ENCODE measurements around the gene TRAPPC14. TPM values are rescaled to one million over a fixed set of nuclear protein-coding genes. Genes with fewer than 3 reads are reported as not detected.

The TRAPPC14 gene
- total and polyA plus RNA-seq, 9 of the 15 experiments (the other 6 are each of a cell fraction or from before 2014, with no cell fraction given): 0.42 to 45.9 (median 18.2) TPM

DNA sequence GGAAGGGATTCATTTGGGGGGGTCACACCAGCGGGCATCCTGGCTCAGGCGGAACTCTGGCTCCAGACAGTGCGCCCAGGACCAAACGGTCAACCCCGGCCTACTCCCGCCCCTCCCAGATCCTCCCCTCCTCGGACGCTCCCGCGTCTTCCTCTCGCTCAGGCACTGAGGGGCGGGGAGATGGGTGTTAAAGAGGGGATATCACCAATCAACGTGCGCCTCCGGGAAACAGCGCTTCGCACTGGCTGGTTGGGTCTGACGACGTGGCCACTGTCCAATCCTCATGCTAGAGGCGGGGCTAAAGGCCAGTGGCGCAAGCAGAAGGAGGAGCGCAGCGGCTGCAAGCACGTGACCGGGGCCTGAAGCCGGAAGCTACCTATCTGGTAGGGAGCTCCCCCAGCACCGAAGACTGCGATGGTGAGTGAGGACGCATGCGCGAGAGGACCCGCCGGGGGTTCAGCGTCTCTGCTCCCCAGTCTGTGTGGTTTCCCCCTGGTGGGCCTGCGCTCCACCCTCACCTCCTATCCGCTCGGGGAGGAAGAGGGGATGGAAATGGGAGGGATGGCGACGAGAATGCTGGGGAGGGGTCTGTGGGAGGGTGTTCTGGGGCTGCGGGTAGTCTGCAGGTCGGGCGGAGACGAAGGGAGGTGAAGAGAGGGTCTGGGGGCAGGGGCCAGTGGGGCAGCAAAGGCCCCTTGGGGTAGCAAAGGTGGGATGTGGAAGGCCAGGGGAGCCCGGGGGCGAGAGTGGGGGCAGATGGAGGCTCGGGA lies 9.8 kb downstream of the TRAPPC14 start, which contains the start of gene LAMTOR4 (continued):
- TF ChIP-seq, protein P1, sequence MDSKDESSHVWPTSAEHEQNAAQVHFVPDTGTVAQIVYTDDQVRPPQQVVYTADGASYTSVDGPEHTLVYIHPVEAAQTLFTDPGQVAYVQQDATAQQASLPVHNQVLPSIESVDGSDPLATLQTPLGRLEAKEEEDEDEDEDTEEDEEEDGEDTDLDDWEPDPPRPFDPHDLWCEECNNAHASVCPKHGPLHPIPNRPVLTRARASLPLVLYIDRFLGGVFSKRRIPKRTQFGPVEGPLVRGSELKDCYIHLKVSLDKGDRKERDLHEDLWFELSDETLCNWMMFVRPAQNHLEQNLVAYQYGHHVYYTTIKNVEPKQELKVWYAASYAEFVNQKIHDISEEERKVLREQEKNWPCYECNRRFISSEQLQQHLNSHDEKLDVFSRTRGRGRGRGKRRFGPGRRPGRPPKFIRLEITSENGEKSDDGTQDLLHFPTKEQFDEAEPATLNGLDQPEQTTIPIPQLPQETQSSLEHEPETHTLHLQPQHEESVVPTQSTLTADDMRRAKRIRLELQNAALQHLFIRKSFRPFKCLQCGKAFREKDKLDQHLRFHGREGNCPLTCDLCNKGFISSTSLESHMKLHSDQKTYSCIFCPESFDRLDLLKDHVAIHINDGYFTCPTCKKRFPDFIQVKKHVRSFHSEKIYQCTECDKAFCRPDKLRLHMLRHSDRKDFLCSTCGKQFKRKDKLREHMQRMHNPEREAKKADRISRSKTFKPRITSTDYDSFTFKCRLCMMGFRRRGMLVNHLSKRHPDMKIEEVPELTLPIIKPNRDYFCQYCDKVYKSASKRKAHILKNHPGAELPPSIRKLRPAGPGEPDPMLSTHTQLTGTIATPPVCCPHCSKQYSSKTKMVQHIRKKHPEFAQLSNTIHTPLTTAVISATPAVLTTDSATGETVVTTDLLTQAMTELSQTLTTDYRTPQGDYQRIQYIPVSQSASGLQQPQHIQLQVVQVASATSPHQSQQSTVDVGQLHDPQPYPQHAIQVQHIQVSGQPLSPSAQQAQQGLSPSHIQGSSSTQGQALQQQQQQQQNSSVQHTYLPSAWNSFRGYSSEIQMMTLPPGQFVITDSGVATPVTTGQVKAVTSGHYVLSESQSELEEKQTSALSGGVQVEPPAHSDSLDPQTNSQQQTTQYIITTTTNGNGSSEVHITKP (IDR thresholded peaks at IDR 0.05; ENCODE audit: partially characterized antibody): peak; percentile 8
- 0 out of 2 replicates have a peak, but pooled peaks have one; percentile 29 for TF ChIP-seq TCF7L2 (IDR thresholded peaks at IDR 0.05; ENCODE audit: low read depth, low read length)
- no peak for TF ChIP-seq TEAD2 (tag; IDR thresholded peaks at IDR 0.05)
- TF ChIP-seq, protein P2, sequence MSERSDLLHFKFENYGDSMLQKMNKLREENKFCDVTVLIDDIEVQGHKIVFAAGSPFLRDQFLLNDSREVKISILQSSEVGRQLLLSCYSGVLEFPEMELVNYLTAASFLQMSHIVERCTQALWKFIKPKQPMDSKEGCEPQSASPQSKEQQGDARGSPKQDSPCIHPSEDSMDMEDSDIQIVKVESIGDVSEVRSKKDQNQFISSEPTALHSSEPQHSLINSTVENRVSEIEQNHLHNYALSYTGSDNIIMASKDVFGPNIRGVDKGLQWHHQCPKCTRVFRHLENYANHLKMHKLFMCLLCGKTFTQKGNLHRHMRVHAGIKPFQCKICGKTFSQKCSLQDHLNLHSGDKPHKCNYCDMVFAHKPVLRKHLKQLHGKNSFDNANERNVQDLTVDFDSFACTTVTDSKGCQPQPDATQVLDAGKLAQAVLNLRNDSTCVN (CRISPR knock-in tag; IDR thresholded peaks at IDR 0.05): peak; percentile 93
- peak; percentile 43; the same call in 1 of the 2 replicates for TF ChIP-seq POLR2H (tag; IDR thresholded peaks at IDR 0.05; ENCODE audit: low read depth)
- peak; percentile 93; the same call in 1 of the 2 replicates for TF ChIP-seq PHF8 (IDR thresholded peaks at IDR 0.05; ENCODE audit: borderline replicate concordance, low read length)
- TF ChIP-seq NFYB (IDR thresholded peaks at IDR 0.05; ENCODE audit: extremely low read depth, insufficient read length): peak; percentile 85
- TF ChIP-seq TARDBP (IDR thresholded peaks at IDR 0.05): no peak
- TF ChIP-seq, protein P3, sequence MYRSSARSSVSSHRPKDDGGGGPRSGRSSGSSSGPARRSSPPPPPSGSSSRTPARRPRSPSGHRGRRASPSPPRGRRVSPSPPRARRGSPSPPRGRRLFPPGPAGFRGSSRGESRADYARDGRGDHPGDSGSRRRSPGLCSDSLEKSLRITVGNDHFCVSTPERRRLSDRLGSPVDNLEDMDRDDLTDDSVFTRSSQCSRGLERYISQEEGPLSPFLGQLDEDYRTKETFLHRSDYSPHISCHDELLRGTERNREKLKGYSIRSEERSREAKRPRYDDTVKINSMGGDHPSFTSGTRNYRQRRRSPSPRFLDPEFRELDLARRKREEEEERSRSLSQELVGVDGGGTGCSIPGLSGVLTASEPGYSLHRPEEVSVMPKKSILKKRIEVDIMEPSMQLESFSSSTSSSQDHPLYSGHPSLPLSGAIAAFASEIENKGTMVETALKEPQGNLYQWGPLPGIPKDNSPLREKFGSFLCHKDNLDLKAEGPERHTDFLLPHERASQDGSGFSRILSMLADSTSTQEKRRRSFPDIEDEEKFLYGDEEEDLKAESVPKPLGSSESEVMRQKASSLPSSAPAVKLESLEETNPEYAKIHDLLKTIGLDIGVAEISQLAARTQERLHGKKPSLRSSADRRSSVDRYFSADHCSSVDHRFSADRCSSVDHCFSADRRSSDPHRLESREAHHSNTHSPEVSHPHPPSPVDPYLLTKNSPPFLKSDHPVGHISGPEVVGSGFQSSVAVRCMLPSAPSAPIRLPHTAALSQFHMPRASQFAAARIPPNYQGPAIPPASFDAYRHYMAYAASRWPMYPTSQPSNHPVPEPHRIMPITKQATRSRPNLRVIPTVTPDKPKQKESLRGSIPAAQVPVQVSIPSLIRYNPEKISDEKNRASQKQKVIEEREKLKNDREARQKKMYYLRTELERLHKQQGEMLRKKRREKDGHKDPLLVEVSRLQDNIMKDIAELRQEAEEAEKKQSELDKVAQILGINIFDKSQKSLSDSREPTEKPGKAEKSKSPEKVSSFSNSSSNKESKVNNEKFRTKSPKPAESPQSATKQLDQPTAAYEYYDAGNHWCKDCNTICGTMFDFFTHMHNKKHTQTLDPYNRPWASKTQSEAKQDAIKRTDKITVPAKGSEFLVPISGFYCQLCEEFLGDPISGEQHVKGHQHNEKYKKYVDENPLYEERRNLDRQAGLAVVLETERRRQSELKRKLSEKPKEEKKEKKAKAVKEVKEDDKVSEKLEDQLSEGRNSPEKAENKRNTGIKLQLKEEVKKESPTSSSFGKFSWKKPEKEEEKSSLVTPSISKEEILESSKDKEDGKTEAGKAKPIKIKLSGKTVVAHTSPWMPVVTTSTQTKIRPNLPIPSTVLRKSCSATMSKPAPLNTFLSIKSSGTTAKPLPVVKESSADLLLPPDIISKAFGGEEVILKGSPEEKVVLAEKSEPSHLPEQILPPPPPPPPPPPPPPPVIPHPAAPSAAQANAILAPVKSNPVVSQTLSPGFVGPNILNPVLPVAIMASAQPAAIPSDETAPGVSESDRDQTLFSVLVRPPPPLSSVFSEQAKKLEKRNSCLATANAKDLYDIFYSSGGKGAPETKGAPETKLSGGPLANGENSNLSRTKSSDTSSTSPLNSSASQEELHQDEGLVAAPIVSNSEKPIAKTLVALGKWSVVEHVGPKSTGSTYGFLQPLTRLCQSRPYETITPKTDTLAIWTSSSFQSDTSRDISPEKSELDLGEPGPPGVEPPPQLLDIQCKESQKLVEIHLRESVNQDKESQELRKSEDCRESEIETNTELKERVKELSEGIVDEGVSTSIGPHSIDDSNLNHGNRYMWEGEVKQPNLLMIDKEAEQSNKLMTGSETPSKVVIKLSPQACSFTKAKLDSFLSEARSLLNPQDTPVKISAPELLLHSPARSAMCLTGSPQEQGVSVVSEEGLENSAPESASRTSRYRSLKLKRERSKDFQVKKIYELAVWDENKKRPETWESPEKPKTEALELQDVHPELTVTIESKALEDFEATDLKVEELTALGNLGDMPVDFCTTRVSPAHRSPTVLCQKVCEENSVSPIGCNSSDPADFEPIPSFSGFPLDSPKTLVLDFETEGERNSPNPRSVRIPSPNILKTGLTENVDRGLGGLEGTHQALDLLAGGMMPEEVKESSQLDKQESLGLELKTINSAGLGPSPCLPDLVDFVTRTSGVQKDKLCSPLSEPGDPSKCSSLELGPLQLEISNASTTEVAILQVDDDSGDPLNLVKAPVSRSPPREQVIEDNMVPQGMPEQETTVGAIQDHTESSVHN (IDR thresholded peaks at IDR 0.05; ENCODE audit: borderline replicate concordance in 1 of 2, low read depth in 1 of 2): no peak
- peak; percentile 16; the same call in 1 of the 2 replicates for TF ChIP-seq LEF1 (IDR thresholded peaks at IDR 0.05)
- TF ChIP-seq, protein P4, sequence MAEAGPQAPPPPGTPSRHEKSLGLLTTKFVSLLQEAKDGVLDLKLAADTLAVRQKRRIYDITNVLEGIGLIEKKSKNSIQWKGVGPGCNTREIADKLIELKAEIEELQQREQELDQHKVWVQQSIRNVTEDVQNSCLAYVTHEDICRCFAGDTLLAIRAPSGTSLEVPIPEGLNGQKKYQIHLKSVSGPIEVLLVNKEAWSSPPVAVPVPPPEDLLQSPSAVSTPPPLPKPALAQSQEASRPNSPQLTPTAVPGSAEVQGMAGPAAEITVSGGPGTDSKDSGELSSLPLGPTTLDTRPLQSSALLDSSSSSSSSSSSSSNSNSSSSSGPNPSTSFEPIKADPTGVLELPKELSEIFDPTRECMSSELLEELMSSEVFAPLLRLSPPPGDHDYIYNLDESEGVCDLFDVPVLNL (CRISPR knock-in tag; IDR thresholded peaks at IDR 0.05; ENCODE audit: low read depth): 0 out of 2 replicates have a peak, but pooled peaks have one; percentile 39
- TF ChIP-seq NFRKB (IDR thresholded peaks at IDR 0.05; ENCODE audit: low read depth): 0 out of 2 replicates have a peak, but pooled peaks have one; percentile 11
